OCI-LY1 (cell line): ENCODE measurements around the gene PAM.

Experiments used
- EZH2 ChIP-seq: fragments of 200-600 bp; sonication (generic), shearing (Covaris generic); IDR thresholded peaks from 2 replicates; pipeline ENCODE4 v1.8.0; 2017; ENCODE audit warnings: borderline replicate concordance, mixed run types, mild to moderate bottlenecking, antibody characterized with exemption, low read length, moderate library complexity, mixed read lengths
- TF ChIP-seq, protein P1 (sequence below): fragments of 200-600 bp; sonication (generic), shearing (Covaris generic); IDR thresholded peaks from 2 replicates; pipeline ENCODE4 v1.5.1; 2017; ENCODE audit warnings: mild to moderate bottlenecking, antibody characterized with exemption, low read length, moderate library complexity, mixed read lengths

DNA sequence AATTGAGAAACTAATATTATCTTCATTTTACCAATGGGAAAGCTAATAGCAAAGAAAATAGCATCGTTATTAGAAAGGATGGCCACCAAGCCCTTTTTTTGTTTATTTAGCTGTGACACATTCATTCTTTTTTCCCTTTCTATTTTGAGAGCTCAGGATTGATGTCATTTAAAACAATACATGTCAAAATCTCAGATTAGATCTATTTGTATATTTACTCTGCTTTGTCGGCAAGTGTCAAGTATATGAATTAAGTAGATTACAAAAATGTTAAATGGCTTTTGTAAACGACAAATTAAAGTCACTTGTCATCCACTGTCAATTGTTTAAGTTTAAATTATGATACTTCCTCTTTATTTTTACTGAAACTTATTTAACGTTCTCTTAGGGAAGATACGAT is 118.9 kb downstream of the PAM start:
- TF ChIP-seq, protein P1, sequence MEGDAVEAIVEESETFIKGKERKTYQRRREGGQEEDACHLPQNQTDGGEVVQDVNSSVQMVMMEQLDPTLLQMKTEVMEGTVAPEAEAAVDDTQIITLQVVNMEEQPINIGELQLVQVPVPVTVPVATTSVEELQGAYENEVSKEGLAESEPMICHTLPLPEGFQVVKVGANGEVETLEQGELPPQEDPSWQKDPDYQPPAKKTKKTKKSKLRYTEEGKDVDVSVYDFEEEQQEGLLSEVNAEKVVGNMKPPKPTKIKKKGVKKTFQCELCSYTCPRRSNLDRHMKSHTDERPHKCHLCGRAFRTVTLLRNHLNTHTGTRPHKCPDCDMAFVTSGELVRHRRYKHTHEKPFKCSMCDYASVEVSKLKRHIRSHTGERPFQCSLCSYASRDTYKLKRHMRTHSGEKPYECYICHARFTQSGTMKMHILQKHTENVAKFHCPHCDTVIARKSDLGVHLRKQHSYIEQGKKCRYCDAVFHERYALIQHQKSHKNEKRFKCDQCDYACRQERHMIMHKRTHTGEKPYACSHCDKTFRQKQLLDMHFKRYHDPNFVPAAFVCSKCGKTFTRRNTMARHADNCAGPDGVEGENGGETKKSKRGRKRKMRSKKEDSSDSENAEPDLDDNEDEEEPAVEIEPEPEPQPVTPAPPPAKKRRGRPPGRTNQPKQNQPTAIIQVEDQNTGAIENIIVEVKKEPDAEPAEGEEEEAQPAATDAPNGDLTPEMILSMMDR = no peak
- no peak for TF ChIP-seq EZH2
